BLaER1 treated with 17β-estradiol and CSF1 and Interleukin-3, amounts not matched to agents 10 nM and 100 nM (cell line): ENCODE results near the gene STX7.

Source experiments
- H3K27ac ChIP-seq, 11 experiments: shearing (Covaris generic); formaldehyde crosslinking; 2 replicates each; pipeline ENCODE4 v1.8.1; 2022
- H3K27me3 ChIP-seq, 11 experiments: shearing (Covaris generic); formaldehyde crosslinking; 2 replicates each; pipeline ENCODE4 v1.8.1; 2022
- H3K36me3 ChIP-seq, 11 experiments: shearing (Covaris generic); formaldehyde crosslinking; 2 replicates each; pipeline ENCODE4 v1.8.1; 2022
- H3K4me1 ChIP-seq, 10 experiments: shearing (Covaris generic); formaldehyde crosslinking; 2 replicates each; pipeline ENCODE4 v1.8.1; 2022
- H3K4me2 ChIP-seq, 11 experiments: shearing (Covaris generic); formaldehyde crosslinking; 2 replicates each; pipeline ENCODE4 v1.8.1; 2022
- H3K4me3 ChIP-seq, 10 experiments: shearing (Covaris generic); formaldehyde crosslinking; 2 replicates each; pipeline ENCODE4 v1.8.1; 2022
- H3K9ac ChIP-seq, 11 experiments: shearing (Covaris generic); formaldehyde crosslinking; 2 replicates each; pipeline ENCODE4 v1.8.1; 2022
- H3K9me3 ChIP-seq, 11 experiments: shearing (Covaris generic); formaldehyde crosslinking; replicated peaks in 1 of 11; 2 replicates each; pipeline ENCODE4 v1.8.1; 2022
- H4K20me1 ChIP-seq, 11 experiments: shearing (Covaris generic); formaldehyde crosslinking; 2 replicates each; pipeline ENCODE4 v1.8.1; 2022
- Cebpa-rat ChIP-seq, 11 experiments: shearing (Covaris generic); IDR thresholded peaks; 2 replicates each; pipeline ENCODE4 v1.8.1; 2022

Gene STX7

GRCh38 chr6:132461958-132462357 lies 51.0 kb downstream of the STX7 start:
- Histone ChIP-seq H3K4me1 (peaks cover 0 to 28% (median 5%) of the 10 kb centered on the region in 10 experiments; a peak in 15 of 20 replicates), H4K20me1 (peaks cover 0 to 99% (median 0%) of the 10 kb centered on the region in 11 experiments; a peak in 4 of 22 replicates), H3K36me3 (peaks cover 60 to 98% (median 94%) of the 10 kb centered on the region in 11 experiments), H3K4me3 (no peak overlapping the region), H3K4me2 (no peak overlapping the region), H3K27ac (no peak overlapping the region), H3K9ac (no peak overlapping the region), H3K27me3 (no peaks in the 10 kb centered on the region), H3K9me3 (no peaks in the 10 kb centered on the region)
- TF ChIP-seq Cebpa-rat (IDR thresholded peaks at IDR 0.05) = no peak

GRCh38 chr6:132459605-132459952 lies 53.3 kb downstream of the STX7 start:
- TF ChIP-seq Cebpa-rat (IDR thresholded peaks at IDR 0.05) = no peak
- Histone ChIP-seq H3K4me1 (peaks cover 0 to 14% (median 9%) of the 10 kb centered on the region in 10 experiments; a peak in 14 of 20 replicates), H3K9me3 (no peaks in the 10 kb centered on the region), H3K4me2 (no peak overlapping the region), H3K27ac (no peak overlapping the region), H3K9ac (no peak overlapping the region), H3K36me3 (peaks cover 53 to 100% (median 83%) of the 10 kb centered on the region in 11 experiments), H3K4me3 (no peak overlapping the region), H4K20me1 (peaks cover 0 to 96% (median 0%) of the 10 kb centered on the region in 11 experiments; a peak in 4 of 22 replicates), H3K27me3 (no peaks in the 10 kb centered on the region)

GRCh38 chr6:132458887-132459604 lies 53.9 kb downstream of the STX7 start:
- H3K36me3 ChIP-seq = peaks cover 48 to 100% (median 77%) of the 10 kb centered on the region in 11 experiments
- H3K9ac ChIP-seq = no peak overlapping the region
- no peaks in the 10 kb centered on the region for H3K27me3 ChIP-seq
- H3K27ac ChIP-seq = no peak overlapping the region
- no peaks in the 10 kb centered on the region for H3K9me3 ChIP-seq
- no peak overlapping the region for H3K4me2 ChIP-seq
- H3K4me1 ChIP-seq = peaks cover 0 to 14% (median 9%) of the 10 kb centered on the region in 10 experiments; a peak in 14 of 20 replicates
- no peak for TF ChIP-seq Cebpa-rat (IDR thresholded peaks at IDR 0.05)
- H3K4me3 ChIP-seq = no peak overlapping the region
- peaks cover 0 to 96% (median 0%) of the 10 kb centered on the region in 11 experiments; a peak in 3 of 22 replicates for H4K20me1 ChIP-seq

GRCh38 chr6:132456700-132457143 lies 56.2 kb downstream of the STX7 start:
- H4K20me1 ChIP-seq = peaks cover 0 to 96% (median 0%) of the 10 kb centered on the region in 11 experiments; a peak in 3 of 22 replicates
- H3K9ac ChIP-seq = no peak overlapping the region
- peak overlapping the region in 7 of 11 experiments; percentile 1 to 29 (median 24); a peak in 6 of 22 replicates for H3K4me2 ChIP-seq
- H3K9me3 ChIP-seq = no peaks in the 10 kb centered on the region
- no peaks in the 10 kb centered on the region for H3K27me3 ChIP-seq
- TF ChIP-seq Cebpa-rat (IDR thresholded peaks at IDR 0.05) = no peak
- no peak overlapping the region for H3K4me3 ChIP-seq
- peaks cover 25 to 100% (median 54%) of the 10 kb centered on the region in 11 experiments for H3K36me3 ChIP-seq
- peak overlapping the region in 1 of 11 experiments; percentile 29; a peak in 1 of 22 replicates for H3K27ac ChIP-seq
- H3K4me1 ChIP-seq = peaks cover 0 to 14% (median 9%) of the 10 kb centered on the region in 10 experiments; a peak in 14 of 20 replicates

GRCh38 chr6:132446855-132447241 lies 66.1 kb downstream of the STX7 start:
- Histone ChIP-seq H4K20me1 (peaks cover 0 to 16% (median 0%) of the 10 kb centered on the region in 11 experiments; a peak in 2 of 22 replicates), H3K36me3 (peaks cover 0 to 76% (median 10%) of the 10 kb centered on the region in 11 experiments; a peak in 11 of 22 replicates), H3K27me3 (no peaks in the 10 kb centered on the region), H3K27ac (no peak overlapping the region), H3K4me2 (no peak overlapping the region), H3K4me3 (no peak overlapping the region), H3K4me1 (no peaks in the 10 kb centered on the region), H3K9ac (no peak overlapping the region), H3K9me3 (peaks cover 13 to 24% (median 18%) of the 10 kb centered on the region in 11 experiments)
- no peak for TF ChIP-seq Cebpa-rat (IDR thresholded peaks at IDR 0.05)

GRCh38 chr6:132446141-132446854 lies 66.6 kb downstream of the STX7 start:
- Histone ChIP-seq H3K4me2 (no peak overlapping the region), H3K4me3 (no peak overlapping the region), H3K4me1 (no peaks in the 10 kb centered on the region), H4K20me1 (peaks cover 0 to 11% (median 0%) of the 10 kb centered on the region in 11 experiments; a peak in 2 of 22 replicates), H3K27ac (no peak overlapping the region), H3K9ac (no peak overlapping the region), H3K9me3 (peaks cover 15 to 28% (median 20%) of the 10 kb centered on the region in 11 experiments), H3K27me3 (no peaks in the 10 kb centered on the region), H3K36me3 (peaks cover 0 to 71% (median 7%) of the 10 kb centered on the region in 11 experiments; a peak in 11 of 22 replicates)
- TF ChIP-seq Cebpa-rat (IDR thresholded peaks at IDR 0.05) = no peak

GRCh38 chr6:132445201-132445951 lies 67.5 kb downstream of the STX7 start:
- Histone ChIP-seq H3K9ac (no peak overlapping the region), H3K4me1 (no peaks in the 10 kb centered on the region), H3K27me3 (no peaks in the 10 kb centered on the region), H4K20me1 (peaks cover 0 to 4% (median 0%) of the 10 kb centered on the region in 11 experiments; a peak in 2 of 22 replicates), H3K4me3 (no peak overlapping the region), H3K9me3 (peaks cover 15 to 28% (median 18%) of the 10 kb centered on the region in 11 experiments), H3K36me3 (peaks cover 0 to 62% (median under 1%) of the 10 kb centered on the region in 11 experiments; a peak in 7 of 22 replicates), H3K27ac (no peak overlapping the region), H3K4me2 (no peak overlapping the region)
- no peak for TF ChIP-seq Cebpa-rat (IDR thresholded peaks at IDR 0.05)

GRCh38 chr6:132443206-132443605 lies 69.7 kb downstream of the STX7 start:
- no peak for TF ChIP-seq Cebpa-rat (IDR thresholded peaks at IDR 0.05)
- H3K4me2 ChIP-seq = no peak overlapping the region
- no peak overlapping the region for H3K4me3 ChIP-seq
- H3K9ac ChIP-seq = no peak overlapping the region
- peaks cover 0 to 4% (median 0%) of the 10 kb centered on the region in 11 experiments; a peak in 2 of 22 replicates for H4K20me1 ChIP-seq
- no peaks in the 10 kb centered on the region for H3K4me1 ChIP-seq
- H3K36me3 ChIP-seq = peaks cover 0 to 41% (median 0%) of the 10 kb centered on the region in 11 experiments; a peak in 2 of 22 replicates
- H3K9me3 ChIP-seq = peaks cover 11 to 28% (median 18%) of the 10 kb centered on the region in 11 experiments
- no peak overlapping the region for H3K27ac ChIP-seq
- no peaks in the 10 kb centered on the region for H3K27me3 ChIP-seq
